GM12878 (cell line): ENCODE data around the gene ANXA9. TPM values are rescaled to one million over a fixed set of nuclear protein-coding genes. Genes with fewer than 3 reads are reported as not detected.

Experiments
- ATAC-seq: fragments of 200-7000 bp; cut with Tn5 transposase; 3 replicates; pipeline ENCODE4 v1.9.1; 2020; ENCODE audit warnings: mild to moderate bottlenecking, moderate library complexity
- BruUV-seq: library from RNA; stranded (reverse); fragments of 400-500 nt; replicated peaks from 2 replicates; lab custom pipeline; 2021; lab: Mats Ljungman, UMichigan
- CTCF ChIA-PET: fragments of 300-600 bp; sonication (Branson Sonifier 250); formaldehyde crosslinking; extraction: SDS; loops from one replicate; lab custom pipeline; 2021; ENCODE audit warnings: inconsistent platforms; lab: Yijun Ruan, JAX
- POLR2A ChIA-PET: fragments of 350-600 bp; formaldehyde crosslinking; extraction: SDS; loops from one replicate; lab custom pipeline; 2021; ENCODE audit warnings: inconsistent platforms; lab: Charles Lee
- RAD21 ChIA-PET: fragments of 300-600 bp; sonication (Branson Sonifier 250); formaldehyde crosslinking; loops from one replicate; lab custom pipeline; 2023; ENCODE audit warnings: antibody characterized with exemption; ENCODE audit not compliant: unreplicated experiment; lab: Charles Lee
- SMC1A ChIA-PET: fragments of 300-600 bp; sonication (Branson Sonifier 250); formaldehyde crosslinking; loops from one replicate; lab custom pipeline; 2023; ENCODE audit not compliant: unreplicated experiment, uncharacterized antibody; lab: Charles Lee
- DNase-seq: peaks from one replicate; pipeline ENCODE4 v3.0.0-alpha.2; 2011; ENCODE audit warnings: low read depth, low spot score
- FAIRE-seq: peaks from 3 replicates; lab custom pipeline; 2011; peaks lifted over from hg19 to GRCh38; lab: Jason Lieb, UNC
- H2AFZ ChIP-seq: 2 replicates; pipeline ENCODE4 v1.6.0; 2011; ENCODE audit warnings: low read depth, low read length, control low read depth; ENCODE audit not compliant: control insufficient read depth
- H3K27ac ChIP-seq: 2 replicates; pipeline ENCODE4 v1.5.1; 2011; ENCODE audit warnings: control low read depth; ENCODE audit not compliant: control insufficient read depth, insufficient read depth
- H3K27me3 ChIP-seq, 2 experiments: replicated peaks in 1 of 2; 2 replicates each; pipeline versions ENCODE4 v1.6.0 to v1.6.1; 2011; ENCODE audit warnings: low read length in 1 of 2; ENCODE audit not compliant: control insufficient read depth in 2 of 2, insufficient read depth in 2 of 2
- H3K36me3 ChIP-seq, 2 experiments: 2 replicates each; pipeline ENCODE4 v1.5.1; 2011; ENCODE audit warnings: low read length in 1 of 2; ENCODE audit not compliant: control insufficient read depth in 2 of 2, insufficient read depth in 2 of 2
- H3K4me1 ChIP-seq: 2 replicates; pipeline ENCODE4 v1.6.1; 2011; ENCODE audit warnings: mild to moderate bottlenecking, low read length, moderate library complexity, mixed read lengths; ENCODE audit not compliant: control insufficient read depth, insufficient read depth
- H3K4me2 ChIP-seq: 2 replicates; pipeline ENCODE4 v1.6.0; 2011; ENCODE audit warnings: control low read depth; ENCODE audit not compliant: control insufficient read depth, insufficient read depth
- H3K4me3 ChIP-seq: fragments of 200-600 bp; sonication (generic); 2 replicates; pipeline ENCODE4 v1.5.1; 2016
- H3K79me2 ChIP-seq: 2 replicates; pipeline ENCODE4 v1.6.0; 2011; ENCODE audit warnings: low read length; ENCODE audit not compliant: control insufficient read depth, insufficient read depth
- H3K9ac ChIP-seq: 2 replicates; pipeline ENCODE4 v1.8.0; 2011; ENCODE audit warnings: low read length, control low read depth, mixed read lengths; ENCODE audit not compliant: control insufficient read depth, insufficient read depth
- H3K9me3 ChIP-seq: replicated peaks from 3 replicates; pipeline ENCODE4 v1.5.1; 2011; ENCODE audit warnings: mild to moderate bottlenecking, low read length; ENCODE audit not compliant: control insufficient read depth, insufficient read depth
- H4K20me1 ChIP-seq: 2 replicates; pipeline ENCODE4 v1.6.0; 2011; ENCODE audit not compliant: control insufficient read depth, insufficient read depth
- BHLHE40 ChIP-seq, 2 experiments: fragments of 450-650 bp in 1 of 2; IDR thresholded peaks; 2 replicates each; pipeline ENCODE4 v1.6.1; 2011 to 2017; ENCODE audit warnings: low read depth in 2 of 2, borderline replicate concordance in 1 of 2, improper control_type of control experiment in 1 of 2, low read length in 1 of 2, mild to moderate bottlenecking in 1 of 2
- CBFB ChIP-seq: IDR thresholded peaks from 2 replicates; pipeline ENCODE4 v1.6.1; 2016; ENCODE audit warnings: antibody characterized with exemption, low read depth
- CBX3 ChIP-seq: fragments of 200-600 bp; sonication (generic); IDR thresholded peaks from 2 replicates; pipeline ENCODE4 v1.6.1; 2016; ENCODE audit warnings: low read depth, borderline replicate concordance
- FOXM1 ChIP-seq: IDR thresholded peaks from 2 replicates; pipeline ENCODE4 v1.6.1; 2012; ENCODE audit warnings: low read depth, mild to moderate bottlenecking, inconsistent platforms, low read length, moderate library complexity
- HDAC2 ChIP-seq: fragments of 200-600 bp; sonication (generic); IDR thresholded peaks from 2 replicates; pipeline ENCODE4 v1.6.1; 2017
- JUNB ChIP-seq: IDR thresholded peaks from 2 replicates; pipeline ENCODE4 v1.6.1; 2016; ENCODE audit warnings: antibody characterized with exemption, mild to moderate bottlenecking
- MYB ChIP-seq: fragments of 150-350 bp; IDR thresholded peaks from 2 replicates; pipeline ENCODE4 v1.6.1; 2014; ENCODE audit warnings: mild to moderate bottlenecking, low read depth, low read length, borderline replicate concordance
- NR2C2 ChIP-seq: IDR thresholded peaks from 2 replicates; pipeline ENCODE4 v1.6.1; 2011; ENCODE audit warnings: borderline replicate concordance, low read depth; ENCODE audit not compliant: control insufficient read depth, insufficient read length
- PML ChIP-seq: IDR thresholded peaks from 2 replicates; pipeline ENCODE4 v1.6.1; 2012; ENCODE audit warnings: low read length, inconsistent platforms
- RAD21 ChIP-seq: IDR thresholded peaks from 2 replicates; pipeline ENCODE4 v1.6.1; 2011; ENCODE audit warnings: mild to moderate bottlenecking, low read depth, low read length, moderate library complexity; ENCODE audit not compliant: insufficient read depth
- RBBP5 ChIP-seq: fragments of 200-600 bp; sonication (generic); conservative IDR thresholded peaks from 2 replicates; pipeline ENCODE4 v1.6.1; 2016
- RCOR1 ChIP-seq: conservative IDR thresholded peaks from 2 replicates; pipeline ENCODE4 v1.6.1; 2012; ENCODE audit warnings: low read depth, low read length, improper control_type of control experiment
- TCF7 ChIP-seq: IDR thresholded peaks from 2 replicates; pipeline ENCODE4 v1.6.1; 2014; ENCODE audit warnings: antibody characterized with exemption, borderline replicate concordance
- in situ Hi-C: fragments of 300-500 bp; cut with MboI; formaldehyde crosslinking; loops from 9 replicates; pipeline ENCODE4 v1.14.3; 2018; ENCODE audit warnings: mixed read lengths
- intact Hi-C: fragments of 100-400 bp; cut with micrococcal nuclease; formaldehyde crosslinking; loops from one replicate; pipeline ENCODE4 v1.14.2; 2022; ENCODE audit not compliant: unreplicated experiment
- polyA plus RNA-seq, 11 experiments: library from polyadenylated mRNA; depleted of rRNA in 4 of 11; unstranded in 6 of 11; stranded (reverse) in 5 of 11; fragments of >200 nt; fragmentation: Nextera tagmentation in 4 of 11; fragmentation: Illumina TruSeq in 1 of 11; extraction: Ambion mirVana in 4 of 11; extraction: Trizol in 1 of 11; gene quantifications; 1 replicate in 1 of 11; 2 replicates in 10 of 11; pipeline versions ENCODE4 v1.2.1 to v1.2.3, GENCODE V29; 2011 to 2016; ENCODE audit warnings: inconsistent platforms in 2 of 11, missing spikeins in 2 of 11, low read depth in 1 of 11
- total RNA-seq, 4 experiments: library from RNA; depleted of rRNA in 3 of 4; stranded (reverse); fragments of >200 nt in 3 of 4; fragmentation: Illumina TruSeq in 1 of 4; extraction: Trizol in 1 of 4; gene quantifications; 2 replicates each; pipeline versions ENCODE4 v1.2.1 to v1.2.3, GENCODE V29; 2013 to 2021
- TF ChIP-seq, protein P1 (sequence below): fragments of 450-650 bp; IDR thresholded peaks from 2 replicates; pipeline ENCODE4 v1.6.1; 2016; ENCODE audit warnings: mild to moderate bottlenecking
- TF ChIP-seq, protein P2 (sequence below): fragments of 450-650 bp; IDR thresholded peaks from 2 replicates; pipeline ENCODE4 v1.6.1; 2017; ENCODE audit warnings: antibody characterized with exemption, mild to moderate bottlenecking, moderate library complexity
- TF ChIP-seq, protein P3 (sequence below), 3 experiments: IDR thresholded peaks in 2 of 3; conservative IDR thresholded peaks in 1 of 3; 2 replicates each; pipeline ENCODE4 v1.5.1; 2011; ENCODE audit warnings: low read depth in 3 of 3, low read length in 3 of 3, mild to moderate bottlenecking in 3 of 3, control low read depth in 2 of 3, moderate library complexity in 2 of 3, inconsistent platforms in 1 of 3, mixed read lengths in 1 of 3; ENCODE audit not compliant: control insufficient read depth in 2 of 3, insufficient read depth in 1 of 3; ENCODE audit errors: extremely low read depth in 1 of 3

Gene ANXA9
- total and polyA plus RNA-seq, 10 of the 15 experiments (the other 5 are each of a cell fraction or from before 2014, with no cell fraction given), result 0.04 to 0.43 (median 0.18) TPM; not detected in 4

DNA sequence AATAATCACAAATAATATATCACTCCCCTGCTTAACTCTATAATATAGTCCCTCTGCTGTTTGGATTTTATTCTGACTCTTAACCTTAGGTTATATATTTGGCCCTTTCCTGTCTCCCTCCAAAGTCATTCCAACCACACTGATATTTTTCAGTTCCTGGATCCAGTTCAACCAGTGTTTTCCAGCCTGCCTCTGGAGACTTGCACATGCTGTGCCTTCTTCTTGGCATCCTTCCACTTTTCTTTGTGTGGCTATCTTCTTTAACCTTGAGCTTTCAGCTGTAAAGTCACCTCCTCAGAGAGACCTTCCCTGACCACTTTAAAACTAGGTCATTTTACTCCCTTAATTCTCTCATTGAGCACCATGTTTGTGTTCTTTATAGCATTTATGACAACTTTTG lies 26.8 kb upstream of the ANXA9 start:
- H3K27ac ChIP-seq, result no peak overlapping the region
- no peaks in the 10 kb centered on the region for H3K27me3 ChIP-seq
- H3K79me2 ChIP-seq, result no peaks in the 10 kb centered on the region
- DNase-seq (no peak), ATAC-seq (no peak), FAIRE-seq (no peak)
- CTCF ChIA-PET, result interaction anchor here (0.9 kb wide), 1 partner anchor 23 kb away, joined by 5 read pairs; no protein-coding TSS in a partner anchor
- POLR2A ChIA-PET, result no interaction called here
- H3K9ac ChIP-seq, result no peak overlapping the region
- intact Hi-C loops (no loop called here), in situ Hi-C loops (no loop called here)
- H3K4me3 ChIP-seq, result no peak overlapping the region
- H3K9me3 ChIP-seq, result no peaks in the 10 kb centered on the region
- no peak overlapping the region for H2AFZ ChIP-seq
- SMC1A ChIA-PET, result interaction anchor here (0.5 to 0.9 kb wide), 2 partner anchors 39 to 237 kb away, joined by 3 to 4 read pairs; no protein-coding TSS in a partner anchor
- peaks cover 12 to 18% of the 10 kb centered on the region in 2 experiments for H3K36me3 ChIP-seq
- BruUV-seq, result no TSS peak
- H3K4me2 ChIP-seq, result no peak overlapping the region
- no peaks in the 10 kb centered on the region for H3K4me1 ChIP-seq
- TF ChIP-seq MYB (no peak), NR2C2 (no peak), BHLHE40 (IDR thresholded peaks at IDR 0.05; ENCODE audit: borderline replicate concordance in 1 of 2, low read depth in 2 of 2, low read length in 1 of 2) (no peak), RAD21 (no peak), CBX3 (no peak), TCF7 (no peak), JUNB (no peak), RCOR1 (no peak), RBBP5 (no peak), CBFB (no peak), FOXM1 (no peak), HDAC2 (no peak), PML (no peak)
- TF ChIP-seq, protein P1, sequence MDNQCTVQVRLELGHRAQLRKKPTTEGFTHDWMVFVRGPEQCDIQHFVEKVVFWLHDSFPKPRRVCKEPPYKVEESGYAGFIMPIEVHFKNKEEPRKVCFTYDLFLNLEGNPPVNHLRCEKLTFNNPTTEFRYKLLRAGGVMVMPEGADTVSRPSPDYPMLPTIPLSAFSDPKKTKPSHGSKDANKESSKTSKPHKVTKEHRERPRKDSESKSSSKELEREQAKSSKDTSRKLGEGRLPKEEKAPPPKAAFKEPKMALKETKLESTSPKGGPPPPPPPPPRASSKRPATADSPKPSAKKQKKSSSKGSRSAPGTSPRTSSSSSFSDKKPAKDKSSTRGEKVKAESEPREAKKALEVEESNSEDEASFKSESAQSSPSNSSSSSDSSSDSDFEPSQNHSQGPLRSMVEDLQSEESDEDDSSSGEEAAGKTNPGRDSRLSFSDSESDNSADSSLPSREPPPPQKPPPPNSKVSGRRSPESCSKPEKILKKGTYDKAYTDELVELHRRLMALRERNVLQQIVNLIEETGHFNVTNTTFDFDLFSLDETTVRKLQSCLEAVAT, result no peak
- TF ChIP-seq, protein P2, sequence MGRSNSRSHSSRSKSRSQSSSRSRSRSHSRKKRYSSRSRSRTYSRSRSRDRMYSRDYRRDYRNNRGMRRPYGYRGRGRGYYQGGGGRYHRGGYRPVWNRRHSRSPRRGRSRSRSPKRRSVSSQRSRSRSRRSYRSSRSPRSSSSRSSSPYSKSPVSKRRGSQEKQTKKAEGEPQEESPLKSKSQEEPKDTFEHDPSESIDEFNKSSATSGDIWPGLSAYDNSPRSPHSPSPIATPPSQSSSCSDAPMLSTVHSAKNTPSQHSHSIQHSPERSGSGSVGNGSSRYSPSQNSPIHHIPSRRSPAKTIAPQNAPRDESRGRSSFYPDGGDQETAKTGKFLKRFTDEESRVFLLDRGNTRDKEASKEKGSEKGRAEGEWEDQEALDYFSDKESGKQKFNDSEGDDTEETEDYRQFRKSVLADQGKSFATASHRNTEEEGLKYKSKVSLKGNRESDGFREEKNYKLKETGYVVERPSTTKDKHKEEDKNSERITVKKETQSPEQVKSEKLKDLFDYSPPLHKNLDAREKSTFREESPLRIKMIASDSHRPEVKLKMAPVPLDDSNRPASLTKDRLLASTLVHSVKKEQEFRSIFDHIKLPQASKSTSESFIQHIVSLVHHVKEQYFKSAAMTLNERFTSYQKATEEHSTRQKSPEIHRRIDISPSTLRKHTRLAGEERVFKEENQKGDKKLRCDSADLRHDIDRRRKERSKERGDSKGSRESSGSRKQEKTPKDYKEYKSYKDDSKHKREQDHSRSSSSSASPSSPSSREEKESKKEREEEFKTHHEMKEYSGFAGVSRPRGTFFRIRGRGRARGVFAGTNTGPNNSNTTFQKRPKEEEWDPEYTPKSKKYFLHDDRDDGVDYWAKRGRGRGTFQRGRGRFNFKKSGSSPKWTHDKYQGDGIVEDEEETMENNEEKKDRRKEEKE, result no peak
- TF ChIP-seq, protein P3, sequence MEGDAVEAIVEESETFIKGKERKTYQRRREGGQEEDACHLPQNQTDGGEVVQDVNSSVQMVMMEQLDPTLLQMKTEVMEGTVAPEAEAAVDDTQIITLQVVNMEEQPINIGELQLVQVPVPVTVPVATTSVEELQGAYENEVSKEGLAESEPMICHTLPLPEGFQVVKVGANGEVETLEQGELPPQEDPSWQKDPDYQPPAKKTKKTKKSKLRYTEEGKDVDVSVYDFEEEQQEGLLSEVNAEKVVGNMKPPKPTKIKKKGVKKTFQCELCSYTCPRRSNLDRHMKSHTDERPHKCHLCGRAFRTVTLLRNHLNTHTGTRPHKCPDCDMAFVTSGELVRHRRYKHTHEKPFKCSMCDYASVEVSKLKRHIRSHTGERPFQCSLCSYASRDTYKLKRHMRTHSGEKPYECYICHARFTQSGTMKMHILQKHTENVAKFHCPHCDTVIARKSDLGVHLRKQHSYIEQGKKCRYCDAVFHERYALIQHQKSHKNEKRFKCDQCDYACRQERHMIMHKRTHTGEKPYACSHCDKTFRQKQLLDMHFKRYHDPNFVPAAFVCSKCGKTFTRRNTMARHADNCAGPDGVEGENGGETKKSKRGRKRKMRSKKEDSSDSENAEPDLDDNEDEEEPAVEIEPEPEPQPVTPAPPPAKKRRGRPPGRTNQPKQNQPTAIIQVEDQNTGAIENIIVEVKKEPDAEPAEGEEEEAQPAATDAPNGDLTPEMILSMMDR (IDR thresholded peaks at IDR 0.05 in 2 of 3, conservative IDR thresholded peaks at IDR 0.05 in 1 of 3; ENCODE audit: control insufficient read depth in 2 of 3, extremely low read depth in 1 of 3, insufficient read depth in 1 of 3, low read depth in 3 of 3, low read length in 3 of 3), result no peak
- RAD21 ChIA-PET, result no interaction called here
- H4K20me1 ChIP-seq, result no peaks in the 10 kb centered on the region
